Stomach (tissue), 9 donors: Measurements from ENCODE around the gene SMIM41. TPM values are rescaled to one million over a fixed set of nuclear protein-coding genes. Genes with fewer than 3 reads are reported as not detected.

Experiments used
- DNase-seq, 2 donors: peaks; one replicate each; pipeline versions ENCODE4 v3.0.0 to v3.0.0-alpha.2; 2013 to 2019
- H3K27ac ChIP-seq, 5 donors: fragments of 200-600 bp in 4 of 5; sonication (generic) in 4 of 5; one replicate each; pipeline ENCODE4 v1.5.1; 2013 to 2019; ENCODE audit warnings: mild to moderate bottlenecking in 1 of 5, moderate library complexity in 1 of 5
- H3K27me3 ChIP-seq, 3 donors: fragments of 200-600 bp; sonication (generic); one replicate each; pipeline ENCODE4 v1.5.1; 2017 to 2019; ENCODE audit warnings: mixed run types in 1 of 3
- H3K36me3 ChIP-seq, 4 donors: fragments of 200-600 bp; sonication (generic); 1 replicate in 3 of 4; 2 replicates in 1 of 4; pipeline ENCODE4 v1.5.1; 2016 to 2019
- H3K4me1 ChIP-seq, 4 donors: fragments of 200-600 bp; sonication (generic); one replicate each; pipeline ENCODE4 v1.5.1; 2016 to 2019
- H3K4me3 ChIP-seq, 4 donors: fragments of 200-600 bp; sonication (generic) in 3 of 4; one replicate each; pipeline ENCODE4 v1.5.1; 2016 to 2019; ENCODE audit warnings: mild to moderate bottlenecking in 1 of 4
- H3K9me3 ChIP-seq, 4 donors: fragments of 200-600 bp; sonication (generic); one replicate each; pipeline ENCODE4 v1.5.1; 2016 to 2019
- CTCF ChIP-seq, 7 experiments: fragments of 450-650 bp in 4 of 7; fragments of 200-600 bp in 3 of 7; sonication (generic) in 3 of 7; IDR thresholded peaks; one replicate each; pipeline ENCODE4 v1.5.1; 2016 to 2019; ENCODE audit warnings: antibody characterized with exemption in 7 of 7, control low read depth in 2 of 7, mild to moderate bottlenecking in 1 of 7
- EP300 ChIP-seq: sonication (generic); formaldehyde crosslinking; IDR thresholded peaks from one replicate; pipeline ENCODE4 v1.6.1; 2017; ENCODE audit warnings: antibody characterized with exemption
- POLR2A ChIP-seq, 4 donors: fragments of 450-650 bp; IDR thresholded peaks; one replicate each; pipeline ENCODE4 v1.6.1; 2016; ENCODE audit warnings: antibody characterized with exemption in 4 of 4, control low read depth in 2 of 4, mild to moderate bottlenecking in 1 of 4, moderate library complexity in 1 of 4
- POLR2AphosphoS5 ChIP-seq, 3 donors: sonication (generic); formaldehyde crosslinking; IDR thresholded peaks; one replicate each; pipeline ENCODE4 v1.6.1; 2016; ENCODE audit warnings: antibody characterized with exemption in 3 of 3
- WGBS, 5 donors: extraction: QIAGEN DNeasy Blood & Tissue Kit in 3 of 5; methylation state at CpG; one replicate each; pipeline versions ENCODE4 v1.1.5 to v1.1.7; 2013 to 2018; 5-methylcytosine and 5-hydroxymethylcytosine counted together
- intact Hi-C: fragments of 100-400 bp; cut with DNase I; formaldehyde crosslinking; loops from one replicate; pipeline ENCODE4 v1.15.1; 2023; ENCODE audit warnings: low total_unique reads
- polyA plus RNA-seq, 3 donors: library from polyadenylated mRNA; stranded (reverse); fragments of 200-250 nt; gene quantifications; one replicate each; pipeline ENCODE4 v1.2.3, GENCODE V29; 2013
- total RNA-seq, 5 donors: library from RNA; depleted of rRNA; stranded (reverse); fragments of >200 nt; gene quantifications; one replicate each; pipeline versions ENCODE4 v1.1.0 to v1.2.3, GENCODE V29; 2014 to 2016
- donor health status: healthy with polysubstance abuse.
- donor health status: Bipolar disorder and iron deficiency.
- donor health status: healthy.

Gene SMIM41
- total and polyA plus RNA-seq, 8 donors = 1.1 to 21.6 (median 6.5) TPM; not detected in 1

GRCh38 chr12:52042706-52043385 lies 36.7 kb upstream of the SMIM41 start:
- H3K9me3 ChIP-seq = no peaks in the 10 kb centered on the region
- H3K4me1 ChIP-seq = peaks cover 30 to 78% (median 58%) of the 10 kb centered on the region in 4 donors
- intact Hi-C loops = no loop called here
- no peaks in the 10 kb centered on the region for H3K27me3 ChIP-seq
- H3K36me3 ChIP-seq = no peaks in the 10 kb centered on the region
- no peak for DNase-seq
- 70 to 83% (median 78%) methylated on average over 5 to 8 of the region's 8 CpGs for WGBS, 5 donors
- no peak overlapping the region for H3K4me3 ChIP-seq
- TF ChIP-seq POLR2AphosphoS5 (IDR thresholded peaks at IDR 0.05) (no peak), CTCF (IDR thresholded peaks at IDR 0.05) (no peak), POLR2A (IDR thresholded peaks at IDR 0.05) (no peak), EP300 (no peak)
- peak overlapping the region; percentile 75 to 92 (median 80) for H3K27ac ChIP-seq

- WGBS, 5 donors = 41 to 77% (median 50%) methylated on average over 15 to 21 of the region's 21 CpGs
- Histone ChIP-seq H3K4me1 (peaks cover 30 to 70% (median 51%) of the 10 kb centered on the region in 4 donors), H3K4me3 (peak overlapping the region in 2 of 4 donors; percentile 18 to 20)
These were observed 35.9 kb upstream of the SMIM41 start for GRCh38 chr12:52043386-52044212.

DNA sequence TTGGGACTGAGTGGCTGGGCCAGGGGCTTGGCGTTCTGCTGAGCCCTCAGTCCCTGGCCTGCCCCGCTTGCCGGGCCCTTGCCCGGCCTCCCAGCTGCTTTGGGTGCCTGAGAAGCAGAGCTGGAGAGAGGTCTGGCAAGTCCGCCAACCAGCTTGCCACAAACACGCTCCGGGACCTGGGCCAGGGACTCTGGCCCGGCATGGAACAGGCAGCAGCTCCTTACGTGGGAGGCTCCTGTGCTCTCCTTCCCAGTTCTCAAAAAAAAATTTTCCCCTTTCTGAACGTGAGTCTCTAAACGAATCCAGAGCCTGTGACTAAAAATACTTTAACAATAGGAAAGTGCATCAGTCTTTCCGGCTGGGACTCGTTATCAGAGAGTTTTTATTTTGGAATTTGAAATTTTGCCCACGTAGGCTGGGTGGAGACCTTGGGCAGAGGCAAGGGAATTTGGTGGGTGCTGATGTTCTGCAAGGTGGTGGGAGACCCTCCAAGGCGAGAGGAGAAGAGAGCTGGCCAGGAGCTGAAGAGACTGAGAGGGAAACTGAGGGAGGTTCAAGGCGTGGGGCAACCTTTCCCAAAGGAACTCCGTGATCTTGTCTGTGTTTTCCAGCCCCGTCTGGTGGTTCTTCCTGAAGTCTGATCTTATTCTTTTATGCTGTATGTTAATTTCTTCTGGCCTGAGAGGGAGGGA lies 35.1 kb upstream of the SMIM41 start:
- H3K4me3 ChIP-seq = peak overlapping the region in 2 of 4 donors; percentile 18 to 20
- DNase-seq = peak in 1 of 2 donors; percentile 91
- no peaks in the 10 kb centered on the region for H3K36me3 ChIP-seq
- 27 to 49% (median 37%) methylated on average over 18 of the region's 18 CpGs for WGBS, 5 donors
- H3K4me1 ChIP-seq = peaks cover 31 to 65% (median 51%) of the 10 kb centered on the region in 4 donors
- peak overlapping the region; percentile 75 to 92 (median 80) for H3K27ac ChIP-seq
- H3K27me3 ChIP-seq = no peaks in the 10 kb centered on the region
- intact Hi-C loops = no loop called here
- TF ChIP-seq POLR2A (IDR thresholded peaks at IDR 0.05) (no peak), CTCF (IDR thresholded peaks at IDR 0.05) (no peak), POLR2AphosphoS5 (IDR thresholded peaks at IDR 0.05) (peak; percentile 46 to 79 (median 46)), EP300 (peak; percentile 56)
- H3K9me3 ChIP-seq = no peaks in the 10 kb centered on the region

More at GRCh38 chr12:52043386-52044212, 35.9 kb upstream of the SMIM41 start:
- no peak for DNase-seq
- H3K36me3 ChIP-seq = no peaks in the 10 kb centered on the region
- TF ChIP-seq POLR2AphosphoS5 (IDR thresholded peaks at IDR 0.05) (peak in 1 of 3 donors; percentile 75), EP300 (peak; percentile 79), POLR2A (IDR thresholded peaks at IDR 0.05) (no peak)
- intact Hi-C loops = no loop called here
- no peaks in the 10 kb centered on the region for H3K27me3 ChIP-seq
- no peaks in the 10 kb centered on the region for H3K9me3 ChIP-seq
- peak overlapping the region; percentile 75 to 92 (median 80) for H3K27ac ChIP-seq

DNA sequence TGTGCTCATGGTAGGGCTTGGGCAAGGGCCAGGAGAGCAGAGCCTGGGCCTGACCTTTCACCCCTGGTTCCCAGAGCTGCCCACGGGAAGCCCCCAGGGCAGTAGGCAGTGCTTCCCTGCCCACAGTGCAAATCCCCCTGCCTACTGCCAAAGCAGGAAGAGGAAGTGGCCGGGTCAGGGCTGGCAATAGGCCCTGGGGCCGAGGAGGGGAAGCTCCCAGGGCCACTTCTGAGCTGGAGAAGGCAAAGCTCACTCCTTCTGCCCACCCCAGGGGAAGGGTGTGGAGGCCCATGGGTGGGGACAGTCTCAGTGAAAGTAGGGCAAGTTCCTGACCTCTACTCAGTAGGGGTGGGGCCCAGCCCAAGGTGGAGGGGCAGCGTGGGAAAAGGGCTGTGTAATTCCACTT lies 33.7 kb upstream of the SMIM41 start:
- Histone ChIP-seq H3K36me3 (no peaks in the 10 kb centered on the region), H3K27me3 (no peaks in the 10 kb centered on the region), H3K4me1 (peaks cover 45 to 78% (median 61%) of the 10 kb centered on the region in 4 donors), H3K4me3 (peak overlapping the region in 1 of 4 donors; percentile 20), H3K27ac (peak overlapping the region; percentile 53 to 92 (median 80)), H3K9me3 (no peaks in the 10 kb centered on the region)
- TF ChIP-seq POLR2AphosphoS5 (IDR thresholded peaks at IDR 0.05) (peak in 2 of 3 donors; percentile 40 to 54), EP300 (no peak), POLR2A (IDR thresholded peaks at IDR 0.05) (no peak), CTCF (IDR thresholded peaks at IDR 0.05) (no peak)
- 12 to 35% (median 24%) methylated on average over 4 of the region's 4 CpGs for WGBS, 5 donors
- intact Hi-C loops = no loop called here
- DNase-seq = peak; percentile 64 to 80
